Fibroblast of skin of left biceps (primary cell): ENCODE measurements around the gene TIAM1.

Experiments used
- DNase-seq, 2 experiments: peaks; one replicate each; pipeline ENCODE4 v3.0.0-alpha.2; 2013; ENCODE audit warnings: low read depth in 2 of 2

The TIAM1 gene

DNA sequence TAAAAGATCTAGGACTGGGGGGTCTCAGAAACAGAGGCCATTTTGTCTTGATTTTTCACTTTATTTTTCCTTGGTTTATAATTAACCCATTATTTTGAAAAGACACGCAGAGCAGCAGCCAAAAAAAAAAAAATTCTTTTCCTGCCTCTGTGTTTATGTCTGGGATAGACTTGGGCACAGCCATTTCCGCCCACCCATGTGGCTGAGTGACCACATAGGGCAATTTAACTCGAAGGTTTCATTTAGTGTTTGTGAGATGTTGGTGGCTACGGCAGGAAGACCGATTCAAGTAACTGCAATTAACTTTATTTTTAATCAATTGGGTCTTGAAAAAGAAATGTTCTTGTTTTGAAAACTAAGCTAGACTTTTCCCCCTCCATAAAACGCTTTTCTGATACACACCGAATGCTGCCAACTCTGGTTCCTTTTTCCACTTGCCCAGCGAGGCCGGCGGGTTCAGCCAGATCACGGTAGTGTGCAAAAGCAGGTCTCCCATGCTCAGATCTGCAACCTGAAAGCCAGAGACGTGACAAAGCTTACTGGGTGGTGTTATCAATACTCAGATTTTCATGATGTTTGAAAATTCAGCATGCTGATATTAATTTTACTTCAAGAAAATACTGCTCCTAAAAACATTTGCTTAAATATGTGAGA, 208.4 kb downstream of the TIAM1 start:
- DNase-seq = no peak

DNA sequence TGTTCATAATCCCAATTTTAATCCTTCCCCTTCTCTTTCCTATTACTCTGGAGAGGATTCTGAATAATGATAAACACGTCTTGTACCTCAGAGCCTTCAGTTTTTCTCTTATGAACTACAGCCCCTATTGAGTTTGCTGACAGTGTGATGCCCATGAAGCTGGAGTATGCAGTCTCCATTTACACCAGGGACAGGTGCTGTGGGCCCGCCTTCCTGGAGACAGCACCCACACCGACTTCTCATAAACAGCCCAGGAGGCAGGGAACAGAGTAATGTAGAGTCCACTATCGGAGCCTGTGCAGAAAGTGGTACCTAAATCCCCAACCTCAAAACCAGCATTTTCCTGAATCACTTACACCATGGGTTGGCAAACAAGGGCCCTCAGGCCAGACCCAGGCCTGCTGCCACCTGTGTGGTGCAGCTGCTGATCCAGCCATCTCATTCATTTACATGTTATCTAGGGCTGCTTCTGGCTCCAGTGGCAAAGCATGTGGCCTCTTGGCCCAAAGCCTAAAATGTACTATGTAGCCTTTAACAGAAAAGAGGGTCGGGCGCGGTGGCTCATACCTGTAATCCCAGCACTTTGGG, 210.7 kb downstream of the TIAM1 start:
- DNase-seq = no peak

DNA sequence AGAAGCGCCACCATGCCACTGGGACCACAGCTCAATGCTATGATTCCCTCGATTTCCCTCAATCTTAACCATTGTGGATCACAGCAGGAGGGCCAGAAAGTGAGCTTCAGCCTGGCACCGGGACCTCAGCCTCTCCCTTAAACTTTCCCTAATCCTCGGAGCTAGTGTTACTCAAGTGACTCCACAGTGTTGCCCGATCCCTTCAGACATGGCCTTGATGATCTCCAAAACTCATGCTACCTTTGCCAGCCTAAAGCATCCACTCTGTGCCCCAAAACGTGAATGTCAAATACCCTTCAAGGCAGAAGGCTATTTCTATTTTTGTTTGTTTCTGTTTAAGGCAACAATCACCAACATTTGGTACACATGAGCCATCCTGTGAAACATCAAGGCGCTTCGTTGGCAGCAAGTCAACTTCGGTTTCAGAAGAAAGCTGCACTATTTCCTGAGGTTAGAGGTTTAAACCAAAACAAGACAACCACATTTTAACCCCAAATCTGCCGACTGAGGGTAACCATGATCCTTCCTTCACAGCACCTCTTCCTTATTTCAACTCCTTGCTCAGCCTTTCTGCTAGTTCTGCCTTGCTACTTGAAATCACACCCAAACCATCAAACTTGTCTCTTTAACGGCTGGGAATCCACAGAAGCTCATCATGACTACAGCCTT, 211.4 kb downstream of the TIAM1 start:
- DNase-seq = peak in 1 of 2 experiments; percentile 20

DNA sequence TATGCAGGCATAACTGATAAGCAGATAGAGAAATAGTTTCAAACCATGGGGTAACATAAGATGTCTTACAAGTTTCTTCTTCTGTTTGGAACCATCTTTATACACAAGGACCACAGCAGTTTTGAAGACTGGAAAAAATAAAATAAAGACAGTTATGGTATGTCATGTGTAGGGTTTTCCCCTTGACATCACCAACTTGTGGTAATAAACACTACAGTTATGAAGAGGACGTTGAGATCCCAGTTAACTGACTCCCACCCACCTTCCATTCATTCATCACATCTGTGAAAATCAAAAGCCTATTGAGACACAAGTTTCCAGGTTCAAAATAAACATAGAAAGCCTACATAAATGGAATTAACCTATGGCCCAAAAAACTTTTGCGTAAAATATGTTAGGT, 213.2 kb downstream of the TIAM1 start:
- DNase-seq = no peak

DNA sequence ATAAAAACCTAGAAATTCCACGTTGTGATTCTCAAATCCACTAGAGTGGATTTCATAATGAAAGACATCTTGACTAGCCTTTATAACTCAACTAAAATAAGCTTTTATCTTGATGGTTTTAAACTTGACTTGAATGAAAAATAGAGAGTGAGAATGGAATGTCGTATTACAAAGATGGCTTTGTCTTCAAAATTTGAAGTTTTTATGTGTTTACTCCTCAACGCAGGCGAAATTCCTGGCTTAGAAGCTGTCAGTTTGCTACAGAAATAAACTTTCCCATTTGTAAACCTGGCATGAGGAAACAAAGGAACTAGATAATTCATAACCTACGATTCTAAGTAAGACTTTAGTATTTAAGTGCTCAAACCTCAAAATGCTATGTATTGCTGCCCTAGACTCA, 215.8 kb downstream of the TIAM1 start:
- no peak for DNase-seq

DNA sequence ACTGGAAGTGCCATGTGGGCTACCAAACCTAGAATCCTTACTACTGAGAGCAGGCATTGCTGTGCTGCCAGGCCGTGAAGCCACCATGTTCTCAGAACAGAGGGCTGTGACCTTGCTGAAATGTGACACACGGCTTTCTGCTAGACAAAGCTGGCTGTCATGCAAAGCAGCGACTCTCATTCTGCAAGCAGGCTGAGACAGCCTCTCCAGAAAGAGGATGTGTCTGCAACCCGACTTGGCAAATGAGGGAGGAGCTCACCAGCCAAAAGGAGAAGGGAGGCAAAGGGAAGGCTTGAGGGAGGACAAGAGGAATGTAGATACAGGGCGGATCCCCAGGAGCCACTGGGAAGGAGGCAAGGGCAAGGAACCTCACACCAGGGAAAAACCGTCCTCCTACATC, 220.1 kb downstream of the TIAM1 start:
- DNase-seq = no peak

DNA sequence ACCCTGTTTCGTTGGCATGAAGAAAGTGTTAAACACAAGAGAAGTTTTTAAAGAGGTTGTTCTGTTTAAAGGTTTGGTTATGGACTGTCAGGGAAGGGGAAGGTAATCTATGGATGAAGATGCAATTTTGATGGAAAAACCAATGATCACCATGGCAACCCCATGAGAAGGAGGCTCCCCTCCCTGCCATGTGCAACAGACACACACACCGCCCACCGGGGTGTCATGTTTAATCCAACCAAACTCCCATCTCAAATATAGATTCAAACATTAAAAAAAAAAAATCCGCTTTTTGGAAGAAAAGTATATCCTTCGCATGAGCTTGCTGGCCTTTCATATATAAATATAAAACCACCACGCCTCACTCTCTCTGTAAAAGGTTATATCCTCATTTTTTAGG, 224.9 kb downstream of the TIAM1 start:
- DNase-seq = no peak

DNA sequence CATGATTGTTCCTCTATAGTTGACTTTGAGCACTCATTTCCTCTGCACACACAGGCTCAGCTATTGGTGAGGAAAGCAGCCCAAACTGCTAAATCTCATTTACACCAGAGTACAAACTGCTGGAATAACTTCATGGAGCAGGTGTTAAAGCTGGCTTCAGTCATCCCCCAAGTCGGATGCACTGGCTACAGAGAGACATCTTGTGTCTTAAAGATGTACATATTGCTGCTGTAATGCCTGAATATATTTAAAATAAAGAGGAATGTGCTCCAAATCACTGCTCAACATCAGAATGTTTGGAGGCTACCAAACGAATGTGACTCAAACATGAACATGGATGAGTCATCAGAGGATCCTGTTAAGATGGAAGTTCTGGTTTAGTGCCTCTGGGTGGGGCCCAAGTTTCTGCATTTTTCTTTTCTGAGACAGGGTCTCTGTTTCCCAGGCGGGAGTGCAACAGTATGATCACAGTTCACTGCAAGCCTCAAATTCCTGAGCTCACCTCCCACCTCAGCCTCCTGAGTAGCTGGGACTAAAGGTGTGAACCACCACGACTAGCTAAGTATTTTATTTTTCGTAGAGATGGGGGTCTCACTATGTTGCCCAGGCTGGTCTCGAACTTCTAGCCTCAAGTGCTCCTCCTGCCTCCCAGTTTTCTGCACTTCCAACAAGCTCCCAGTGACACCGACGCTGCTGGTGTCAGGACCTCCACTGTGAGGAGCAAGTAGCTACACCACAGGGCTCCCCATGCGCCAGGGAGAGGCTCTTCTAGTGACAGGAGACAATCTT, 226.7 kb downstream of the TIAM1 start:
- peak; percentile 72 to 77 for DNase-seq

DNA sequence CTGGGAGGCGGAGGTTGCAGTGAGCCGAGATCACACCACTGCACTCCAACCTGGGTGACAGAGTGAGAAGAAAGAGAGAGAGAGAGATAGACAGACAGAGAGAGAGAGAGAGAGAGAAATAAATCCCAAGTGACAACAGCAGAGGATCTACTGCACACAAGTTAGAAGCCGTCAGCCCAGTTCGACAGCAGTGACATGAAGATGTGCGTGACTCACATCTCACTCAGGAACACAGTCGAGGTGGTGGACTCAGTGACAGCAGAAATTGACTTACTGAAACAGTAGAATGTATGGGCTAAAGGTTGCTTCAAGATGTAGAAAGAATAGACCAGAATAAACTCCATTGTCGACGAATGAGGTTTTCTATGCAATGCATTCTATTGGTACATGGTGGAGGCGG, 228.8 kb downstream of the TIAM1 start:
- DNase-seq = no peak

DNA sequence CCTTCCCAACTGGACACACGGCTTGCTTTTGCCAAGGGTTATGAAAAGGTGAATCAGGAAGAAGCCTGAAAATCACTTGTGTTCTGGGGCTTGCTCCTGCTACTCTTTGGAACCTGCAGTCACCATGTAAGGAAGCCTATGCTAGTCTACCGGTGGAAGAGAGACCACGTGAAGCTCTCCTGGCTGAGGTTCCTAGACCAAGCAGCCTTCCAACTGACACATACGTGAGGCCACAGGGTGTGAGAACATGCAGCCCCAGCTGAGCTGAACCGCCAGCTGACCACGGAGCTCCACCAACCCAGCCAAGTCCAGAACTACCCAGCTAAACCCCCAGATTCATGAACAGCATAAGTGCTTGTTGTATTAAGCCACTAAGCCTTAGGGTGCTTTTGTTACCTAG, 233.0 kb downstream of the TIAM1 start:
- DNase-seq = no peak

DNA sequence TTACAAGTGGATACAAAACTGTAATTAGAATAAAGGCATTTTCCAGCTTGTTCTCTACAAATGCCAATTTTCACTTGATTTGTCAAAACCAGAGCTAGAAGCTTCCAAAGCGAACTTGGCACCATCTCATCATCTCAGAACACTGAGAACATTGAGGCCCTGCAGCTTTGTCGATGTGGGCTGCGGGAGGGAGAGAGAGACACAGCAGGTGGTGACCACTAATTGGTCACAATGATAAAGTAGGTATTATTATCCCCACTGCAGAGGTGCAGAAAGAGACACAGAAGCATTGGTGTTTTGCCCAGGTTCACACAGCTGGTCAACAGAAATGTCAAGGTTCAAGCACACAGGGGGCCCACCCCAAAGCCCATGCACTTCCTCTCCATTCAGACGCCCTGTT, 233.6 kb downstream of the TIAM1 start:
- DNase-seq = no peak

DNA sequence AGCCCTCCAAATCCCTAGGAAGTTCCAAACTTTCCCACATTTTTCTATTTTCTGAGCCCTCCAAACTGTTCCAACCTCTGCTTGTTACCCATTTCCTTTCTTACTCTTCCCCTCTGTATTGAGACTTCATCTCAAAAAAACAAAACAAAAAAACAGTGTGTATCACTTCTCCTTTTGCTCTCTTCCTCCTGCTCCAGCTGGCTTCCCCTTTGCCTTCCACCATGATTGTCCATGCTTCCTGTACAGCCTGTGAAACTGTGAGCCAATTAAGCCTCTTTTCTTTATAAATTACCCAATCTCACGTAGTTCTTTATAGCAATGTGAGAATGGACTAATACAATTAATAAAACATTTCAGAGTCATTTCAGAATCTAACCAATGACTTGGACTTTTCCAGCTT, 236.2 kb downstream of the TIAM1 start:
- no peak for DNase-seq

DNA sequence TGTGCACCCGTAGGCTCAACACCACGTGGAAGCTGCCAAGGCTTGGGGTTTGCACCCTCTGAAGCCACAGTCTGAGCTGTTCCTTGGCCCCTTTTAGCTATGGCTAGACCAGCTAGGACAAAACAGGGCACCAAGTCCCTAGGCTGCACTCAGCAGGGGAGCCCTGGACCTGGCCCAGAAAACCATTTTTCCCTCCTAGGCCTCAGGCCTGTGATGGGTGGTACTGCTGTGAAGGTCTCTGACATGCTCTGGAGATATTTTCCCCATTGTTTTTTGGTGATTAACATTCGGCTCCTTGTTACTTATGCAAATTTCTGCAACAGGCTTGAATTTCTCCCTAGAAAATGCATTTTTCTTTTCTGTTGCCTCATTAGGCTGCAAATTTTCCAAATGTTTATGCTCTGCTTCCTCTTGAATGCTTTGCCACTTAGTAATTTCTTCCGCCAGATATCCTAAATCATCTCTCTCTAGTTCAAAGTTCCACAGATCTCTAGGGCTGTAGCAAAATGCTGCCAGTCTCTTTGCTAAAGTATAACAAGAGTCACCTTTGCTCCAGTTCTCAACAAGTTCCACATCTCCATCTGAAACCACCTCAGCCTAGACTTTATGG, 236.8 kb downstream of the TIAM1 start:
- DNase-seq = no peak

DNA sequence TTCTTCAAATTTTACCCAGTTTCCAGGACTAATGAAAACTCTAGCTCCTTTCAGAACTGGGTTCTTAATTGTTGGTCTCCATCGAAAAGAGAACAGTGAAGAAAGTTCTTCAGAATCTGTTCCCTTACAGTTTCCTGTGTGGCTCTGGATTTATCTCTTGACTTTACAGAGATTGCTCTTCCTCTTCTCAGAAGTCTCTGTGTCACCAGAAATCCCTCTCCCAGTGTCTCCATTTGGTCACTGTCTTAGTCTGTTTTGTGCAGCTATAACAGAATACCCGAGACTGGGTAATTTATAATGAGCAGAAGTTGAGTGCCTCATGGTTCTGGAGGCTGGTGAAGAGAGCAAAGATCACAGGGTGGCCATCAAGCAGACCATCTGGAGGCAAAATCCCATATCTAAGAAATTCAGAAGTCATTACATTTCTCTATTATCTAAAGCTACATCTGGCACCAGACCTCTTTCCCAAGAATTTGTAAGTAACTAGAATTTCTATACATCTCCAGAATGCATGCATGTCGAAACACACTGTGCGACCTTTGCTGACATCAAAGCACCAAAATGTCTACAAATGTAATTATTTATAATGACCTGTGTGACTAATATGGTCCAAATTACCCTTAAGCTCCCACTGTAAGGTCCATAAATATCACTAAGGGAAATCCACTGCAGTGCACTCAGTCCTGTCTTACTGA, 240.3 kb downstream of the TIAM1 start:
- no peak for DNase-seq

DNA sequence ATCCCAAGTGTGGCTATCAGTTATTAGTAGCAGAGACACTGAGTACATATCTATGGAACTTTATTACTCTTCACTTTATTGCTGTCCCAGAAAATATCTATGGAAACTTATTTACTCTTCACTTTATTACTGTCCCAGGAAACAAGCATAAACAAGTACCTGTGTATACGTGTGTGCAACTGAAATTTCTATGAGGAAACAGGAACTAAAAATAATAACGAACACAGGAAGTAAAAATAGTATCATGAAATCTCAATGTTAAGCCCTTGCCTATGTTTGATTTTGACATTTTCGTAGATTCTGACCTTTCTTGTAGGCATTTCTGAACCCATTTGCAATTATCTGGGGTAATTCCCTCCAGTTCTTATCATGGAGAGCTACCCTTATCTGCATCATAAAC, 240.9 kb downstream of the TIAM1 start:
- no peak for DNase-seq

DNA sequence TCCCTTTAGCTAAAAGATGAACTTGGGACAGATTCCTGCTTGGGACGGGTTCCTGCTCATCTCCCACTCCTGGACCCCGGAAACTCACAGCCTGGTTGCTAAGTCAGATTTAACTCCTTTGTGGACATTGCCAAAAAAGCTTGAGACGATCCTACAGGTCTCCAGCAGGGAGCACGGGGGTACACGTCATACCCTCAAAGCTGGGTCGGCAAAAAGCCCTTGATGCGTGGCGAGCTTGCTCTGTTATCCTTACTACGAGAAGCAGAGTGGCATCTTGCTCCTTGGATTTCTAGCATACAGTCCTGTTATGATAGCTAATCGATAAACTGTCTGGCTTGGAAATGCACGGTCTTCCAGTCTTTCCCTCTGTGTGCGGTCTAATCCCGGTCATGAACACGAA, 244.9 kb downstream of the TIAM1 start:
- no peak for DNase-seq

DNA sequence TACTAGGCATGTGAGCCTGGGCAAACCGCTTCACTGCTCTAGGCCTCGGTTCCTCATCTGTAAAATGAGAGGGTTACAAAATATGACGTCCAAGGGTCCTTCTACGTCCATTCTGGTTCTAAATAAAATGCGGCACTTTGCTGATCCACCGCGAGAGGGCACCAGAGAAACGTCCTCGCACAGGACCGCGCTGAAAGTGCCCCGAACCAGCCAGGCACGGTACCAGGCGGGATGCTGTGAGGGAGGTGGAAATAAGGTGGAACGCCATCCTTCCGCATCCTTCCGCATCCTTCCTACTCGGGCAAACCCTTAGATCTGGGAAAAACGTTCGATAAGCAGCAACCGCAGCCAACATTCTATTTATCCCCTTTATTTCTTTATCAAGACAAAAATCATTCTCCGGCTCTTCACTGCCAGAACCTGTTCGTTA, 245.5 kb downstream of the TIAM1 start:
- DNase-seq = peak in 1 of 2 experiments; percentile 8

DNA sequence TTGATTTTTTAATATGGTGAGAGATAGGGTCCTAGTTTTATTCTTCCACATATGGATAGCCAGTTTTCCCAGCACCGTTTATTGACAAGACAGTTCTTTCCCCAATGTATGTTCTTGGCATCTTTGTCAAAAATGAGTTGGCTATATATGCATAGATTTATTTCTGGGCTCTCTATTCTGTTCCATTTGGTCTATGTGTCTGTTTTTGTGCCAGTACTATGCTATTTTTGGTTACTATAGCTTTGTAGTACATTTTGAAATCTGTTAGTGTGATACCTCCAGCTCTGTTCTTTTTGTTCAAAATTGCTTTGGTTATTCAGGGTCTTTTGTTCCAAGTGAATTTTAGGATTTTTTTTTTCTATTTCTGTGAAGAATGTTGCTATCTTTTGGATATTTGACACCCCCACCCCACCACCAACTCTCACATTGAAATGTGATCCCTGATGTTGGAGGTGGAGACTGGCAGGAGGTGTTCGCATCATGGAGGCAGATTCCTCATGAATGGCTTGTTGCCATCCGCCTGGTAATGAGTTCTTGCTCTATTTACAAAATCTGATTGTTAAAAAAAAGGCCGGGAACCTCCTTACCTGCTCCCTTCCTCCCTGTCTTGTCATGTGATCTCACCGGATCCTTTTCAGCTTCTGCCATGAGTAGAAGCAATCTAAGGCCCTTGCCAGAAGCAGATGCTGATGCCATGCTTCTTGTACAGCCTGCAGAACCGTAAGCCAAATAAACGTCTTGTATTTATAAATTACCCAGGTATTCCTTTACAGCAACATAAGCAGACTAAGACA, 251.0 kb downstream of the TIAM1 start:
- DNase-seq = no peak

DNA sequence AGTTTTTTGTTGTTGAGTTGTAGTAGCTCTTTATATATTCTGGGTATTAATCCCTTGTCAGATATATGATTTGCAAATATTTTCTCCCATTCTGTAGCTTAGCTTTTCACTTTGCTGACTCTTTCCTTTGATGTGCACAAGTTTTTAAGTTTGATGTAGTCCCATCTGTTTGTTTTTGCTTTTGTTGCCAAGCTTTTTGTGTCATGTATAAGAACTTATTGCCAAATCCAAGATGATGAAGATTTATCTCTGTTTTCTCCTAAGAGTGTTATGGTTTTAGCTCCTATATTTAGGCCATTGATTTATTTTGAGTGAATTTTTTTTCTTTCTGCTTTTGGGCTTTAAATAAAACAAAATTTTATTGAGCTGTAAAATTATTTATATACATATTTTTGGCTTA, 253.7 kb downstream of the TIAM1 start:
- DNase-seq = no peak

DNA sequence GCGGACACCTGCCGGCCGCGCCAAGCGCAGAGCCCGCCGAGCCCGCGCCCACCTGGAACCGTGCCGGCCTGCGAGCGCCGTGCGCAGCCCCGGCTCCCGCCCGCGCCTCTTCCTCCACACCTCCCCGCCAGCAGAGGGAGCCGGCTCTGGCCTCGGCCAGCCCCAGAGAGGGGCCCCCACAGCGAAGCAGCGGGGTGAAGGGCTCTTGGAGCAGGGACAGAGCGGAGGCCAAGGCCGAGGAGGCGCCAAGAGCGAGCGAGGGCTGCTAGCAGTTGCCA, 255.6 kb downstream of the TIAM1 start:
- DNase-seq = no peak
